GM12878 (cell line): ENCODE results near the gene LRTM1. TPM values are rescaled to one million over a fixed set of nuclear protein-coding genes. Genes with fewer than 3 reads are reported as not detected.

Source experiments
- ATAC-seq: fragments of 200-7000 bp; cut with Tn5 transposase; 3 replicates; pipeline ENCODE4 v1.9.1; 2020; ENCODE audit warnings: mild to moderate bottlenecking, moderate library complexity
- BruUV-seq: library from RNA; stranded (reverse); fragments of 400-500 nt; replicated peaks from 2 replicates; lab custom pipeline; 2021; lab: Mats Ljungman, UMichigan
- CTCF ChIA-PET: fragments of 300-600 bp; sonication (Branson Sonifier 250); formaldehyde crosslinking; extraction: SDS; loops from one replicate; lab custom pipeline; 2021; ENCODE audit warnings: inconsistent platforms; lab: Yijun Ruan, JAX
- POLR2A ChIA-PET: fragments of 350-600 bp; formaldehyde crosslinking; extraction: SDS; loops from one replicate; lab custom pipeline; 2021; ENCODE audit warnings: inconsistent platforms; lab: Charles Lee
- RAD21 ChIA-PET: fragments of 300-600 bp; sonication (Branson Sonifier 250); formaldehyde crosslinking; loops from one replicate; lab custom pipeline; 2023; ENCODE audit warnings: antibody characterized with exemption; ENCODE audit not compliant: unreplicated experiment; lab: Charles Lee
- SMC1A ChIA-PET: fragments of 300-600 bp; sonication (Branson Sonifier 250); formaldehyde crosslinking; loops from one replicate; lab custom pipeline; 2023; ENCODE audit not compliant: unreplicated experiment, uncharacterized antibody; lab: Charles Lee
- DNase-seq: peaks from one replicate; pipeline ENCODE4 v3.0.0-alpha.2; 2011; ENCODE audit warnings: low read depth, low spot score
- FAIRE-seq: peaks from 3 replicates; lab custom pipeline; 2011; peaks lifted over from hg19 to GRCh38; lab: Jason Lieb, UNC
- H2AFZ ChIP-seq: 2 replicates; pipeline ENCODE4 v1.6.0; 2011; ENCODE audit warnings: low read depth, low read length, control low read depth; ENCODE audit not compliant: control insufficient read depth
- H3K27ac ChIP-seq: 2 replicates; pipeline ENCODE4 v1.5.1; 2011; ENCODE audit warnings: control low read depth; ENCODE audit not compliant: control insufficient read depth, insufficient read depth
- H3K27me3 ChIP-seq, 2 experiments: replicated peaks in 1 of 2; 2 replicates each; pipeline versions ENCODE4 v1.6.0 to v1.6.1; 2011; ENCODE audit warnings: low read length in 1 of 2; ENCODE audit not compliant: control insufficient read depth in 2 of 2, insufficient read depth in 2 of 2
- H3K36me3 ChIP-seq, 2 experiments: 2 replicates each; pipeline ENCODE4 v1.5.1; 2011; ENCODE audit warnings: low read length in 1 of 2; ENCODE audit not compliant: control insufficient read depth in 2 of 2, insufficient read depth in 2 of 2
- H3K4me1 ChIP-seq: 2 replicates; pipeline ENCODE4 v1.6.1; 2011; ENCODE audit warnings: mild to moderate bottlenecking, low read length, moderate library complexity, mixed read lengths; ENCODE audit not compliant: control insufficient read depth, insufficient read depth
- H3K4me2 ChIP-seq: 2 replicates; pipeline ENCODE4 v1.6.0; 2011; ENCODE audit warnings: control low read depth; ENCODE audit not compliant: control insufficient read depth, insufficient read depth
- H3K4me3 ChIP-seq: fragments of 200-600 bp; sonication (generic); 2 replicates; pipeline ENCODE4 v1.5.1; 2016
- H3K79me2 ChIP-seq: 2 replicates; pipeline ENCODE4 v1.6.0; 2011; ENCODE audit warnings: low read length; ENCODE audit not compliant: control insufficient read depth, insufficient read depth
- H3K9ac ChIP-seq: 2 replicates; pipeline ENCODE4 v1.8.0; 2011; ENCODE audit warnings: low read length, control low read depth, mixed read lengths; ENCODE audit not compliant: control insufficient read depth, insufficient read depth
- H3K9me3 ChIP-seq: replicated peaks from 3 replicates; pipeline ENCODE4 v1.5.1; 2011; ENCODE audit warnings: mild to moderate bottlenecking, low read length; ENCODE audit not compliant: control insufficient read depth, insufficient read depth
- H4K20me1 ChIP-seq: 2 replicates; pipeline ENCODE4 v1.6.0; 2011; ENCODE audit not compliant: control insufficient read depth, insufficient read depth
- BRCA1 ChIP-seq: IDR thresholded peaks from 2 replicates; pipeline ENCODE4 v1.6.1; 2011; ENCODE audit warnings: low read depth, low read length, improper control_type of control experiment
- CBFB ChIP-seq: IDR thresholded peaks from 2 replicates; pipeline ENCODE4 v1.6.1; 2016; ENCODE audit warnings: antibody characterized with exemption, low read depth
- HDAC6 ChIP-seq: fragments of 200-600 bp; sonication (generic); IDR thresholded peaks from one replicate; pipeline ENCODE4 v1.8.0; 2017; ENCODE audit warnings: antibody characterized with exemption; ENCODE audit not compliant: unreplicated experiment
- MXI1 ChIP-seq: fragments of 150-350 bp; IDR thresholded peaks from 2 replicates; pipeline ENCODE4 v1.6.1; 2011; ENCODE audit warnings: low read depth, mild to moderate bottlenecking, inconsistent platforms, low read length, improper control_type of control experiment
- NBN ChIP-seq: fragments of 450-650 bp; IDR thresholded peaks from 2 replicates; pipeline ENCODE4 v1.6.1; 2016
- PML ChIP-seq: IDR thresholded peaks from 2 replicates; pipeline ENCODE4 v1.6.1; 2012; ENCODE audit warnings: low read length, inconsistent platforms
- POLR2AphosphoS2 ChIP-seq: IDR thresholded peaks from 2 replicates; pipeline ENCODE4 v1.6.1; 2011; ENCODE audit warnings: low read depth, mild to moderate bottlenecking, low read length, improper control_type of control experiment, moderate library complexity
- SMAD5 ChIP-seq: IDR thresholded peaks from 2 replicates; pipeline ENCODE4 v1.6.1; 2016; ENCODE audit warnings: antibody characterized with exemption, low read depth
- STAT1 ChIP-seq: fragments of 450-650 bp; conservative IDR thresholded peaks from 2 replicates; pipeline ENCODE4 v1.6.1; 2014; ENCODE audit warnings: antibody characterized with exemption, mild to moderate bottlenecking
- YY1 ChIP-seq: IDR thresholded peaks from 2 replicates; pipeline ENCODE4 v1.6.1; 2011; ENCODE audit warnings: low read depth, mild to moderate bottlenecking, low read length
- WGBS: methylation state at CpG from one replicate; pipeline ENCODE4 v1.1.6; 2016; ENCODE audit warnings: low lambda C conversion rate; ENCODE audit not compliant: insufficient replicate concordance, insufficient coverage; ENCODE audit errors: missing lambda C conversion rate; 5-methylcytosine and 5-hydroxymethylcytosine counted together
- in situ Hi-C: fragments of 300-500 bp; cut with MboI; formaldehyde crosslinking; loops from 9 replicates; pipeline ENCODE4 v1.14.3; 2018; ENCODE audit warnings: mixed read lengths
- intact Hi-C: fragments of 100-400 bp; cut with micrococcal nuclease; formaldehyde crosslinking; loops from one replicate; pipeline ENCODE4 v1.14.2; 2022; ENCODE audit not compliant: unreplicated experiment
- polyA plus RNA-seq, 11 experiments: library from polyadenylated mRNA; depleted of rRNA in 4 of 11; unstranded in 6 of 11; stranded (reverse) in 5 of 11; fragments of >200 nt; fragmentation: Nextera tagmentation in 4 of 11; fragmentation: Illumina TruSeq in 1 of 11; extraction: Ambion mirVana in 4 of 11; extraction: Trizol in 1 of 11; gene quantifications; 1 replicate in 1 of 11; 2 replicates in 10 of 11; pipeline versions ENCODE4 v1.2.1 to v1.2.3, GENCODE V29; 2011 to 2016; ENCODE audit warnings: inconsistent platforms in 2 of 11, missing spikeins in 2 of 11, low read depth in 1 of 11
- total RNA-seq, 4 experiments: library from RNA; depleted of rRNA in 3 of 4; stranded (reverse); fragments of >200 nt in 3 of 4; fragmentation: Illumina TruSeq in 1 of 4; extraction: Trizol in 1 of 4; gene quantifications; 2 replicates each; pipeline versions ENCODE4 v1.2.1 to v1.2.3, GENCODE V29; 2013 to 2021
- TF ChIP-seq, protein P1 (sequence below): fragments of 450-650 bp; conservative IDR thresholded peaks from 2 replicates; pipeline ENCODE4 v1.6.1; 2017; ENCODE audit warnings: mild to moderate bottlenecking, moderate library complexity
- TF ChIP-seq, protein P2 (sequence below): IDR thresholded peaks from 2 replicates; pipeline ENCODE4 v1.6.1; 2011; ENCODE audit warnings: borderline replicate concordance, low read depth, mild to moderate bottlenecking, moderate library complexity, low read length; ENCODE audit not compliant: insufficient read depth, poor library complexity, severe bottlenecking

The LRTM1 gene
- total and polyA plus RNA-seq, 10 of the 15 experiments (the other 5 are each of a cell fraction or from before 2014, with no cell fraction given) = 0.08 TPM; not detected in 9

DNA sequence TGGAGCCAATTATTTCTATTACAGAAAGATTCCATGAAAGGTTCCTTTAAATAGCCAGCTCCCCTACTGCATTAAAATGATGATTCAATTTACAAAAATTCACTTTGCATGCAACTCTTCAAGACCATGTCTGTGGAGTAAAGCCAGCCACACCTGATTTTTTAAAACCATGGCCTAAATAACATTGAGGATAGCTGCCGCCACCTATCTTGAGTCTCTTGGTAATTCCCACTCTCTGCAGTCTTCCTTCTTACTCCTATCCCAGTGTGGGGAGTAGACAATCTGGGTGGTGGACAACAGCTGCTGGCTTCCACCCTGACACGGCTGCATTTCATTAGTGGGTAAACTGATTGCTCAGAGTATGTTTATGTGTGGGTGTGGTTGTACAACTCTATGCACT is 10.7 kb downstream of the LRTM1 start:
- Histone ChIP-seq H3K36me3 (no peaks in the 10 kb centered on the region), H4K20me1 (no peaks in the 10 kb centered on the region), H3K4me1 (no peaks in the 10 kb centered on the region), H3K9me3 (no peaks in the 10 kb centered on the region), H3K9ac (no peak overlapping the region), H3K4me2 (no peak overlapping the region), H3K27me3 (no peaks in the 10 kb centered on the region), H3K4me3 (no peak overlapping the region), H3K79me2 (no peaks in the 10 kb centered on the region), H2AFZ (no peak overlapping the region), H3K27ac (no peak overlapping the region)
- ATAC-seq (no peak), FAIRE-seq (no peak), DNase-seq (no peak)
- 47% methylated on average over 2 of the region's 2 CpGs for WGBS
- in situ Hi-C loops = no loop called here
- CTCF ChIA-PET = no interaction called here
- RAD21 ChIA-PET = no interaction called here
- no TSS peak for BruUV-seq
- intact Hi-C loops = no loop called here
- POLR2A ChIA-PET = no interaction called here
- no peak for TF ChIP-seq MXI1
- TF ChIP-seq CBFB = no peak
- TF ChIP-seq, protein P1, sequence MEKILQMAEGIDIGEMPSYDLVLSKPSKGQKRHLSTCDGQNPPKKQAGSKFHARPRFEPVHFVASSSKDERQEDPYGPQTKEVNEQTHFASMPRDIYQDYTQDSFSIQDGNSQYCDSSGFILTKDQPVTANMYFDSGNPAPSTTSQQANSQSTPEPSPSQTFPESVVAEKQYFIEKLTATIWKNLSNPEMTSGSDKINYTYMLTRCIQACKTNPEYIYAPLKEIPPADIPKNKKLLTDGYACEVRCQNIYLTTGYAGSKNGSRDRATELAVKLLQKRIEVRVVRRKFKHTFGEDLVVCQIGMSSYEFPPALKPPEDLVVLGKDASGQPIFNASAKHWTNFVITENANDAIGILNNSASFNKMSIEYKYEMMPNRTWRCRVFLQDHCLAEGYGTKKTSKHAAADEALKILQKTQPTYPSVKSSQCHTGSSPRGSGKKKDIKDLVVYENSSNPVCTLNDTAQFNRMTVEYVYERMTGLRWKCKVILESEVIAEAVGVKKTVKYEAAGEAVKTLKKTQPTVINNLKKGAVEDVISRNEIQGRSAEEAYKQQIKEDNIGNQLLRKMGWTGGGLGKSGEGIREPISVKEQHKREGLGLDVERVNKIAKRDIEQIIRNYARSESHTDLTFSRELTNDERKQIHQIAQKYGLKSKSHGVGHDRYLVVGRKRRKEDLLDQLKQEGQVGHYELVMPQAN = no peak
- TF ChIP-seq SMAD5 = no peak
- no peak for TF ChIP-seq YY1
- no peak for TF ChIP-seq STAT1
- no peak for TF ChIP-seq NBN
- TF ChIP-seq BRCA1 = no peak
- no peak for TF ChIP-seq POLR2AphosphoS2
- TF ChIP-seq, protein P2, sequence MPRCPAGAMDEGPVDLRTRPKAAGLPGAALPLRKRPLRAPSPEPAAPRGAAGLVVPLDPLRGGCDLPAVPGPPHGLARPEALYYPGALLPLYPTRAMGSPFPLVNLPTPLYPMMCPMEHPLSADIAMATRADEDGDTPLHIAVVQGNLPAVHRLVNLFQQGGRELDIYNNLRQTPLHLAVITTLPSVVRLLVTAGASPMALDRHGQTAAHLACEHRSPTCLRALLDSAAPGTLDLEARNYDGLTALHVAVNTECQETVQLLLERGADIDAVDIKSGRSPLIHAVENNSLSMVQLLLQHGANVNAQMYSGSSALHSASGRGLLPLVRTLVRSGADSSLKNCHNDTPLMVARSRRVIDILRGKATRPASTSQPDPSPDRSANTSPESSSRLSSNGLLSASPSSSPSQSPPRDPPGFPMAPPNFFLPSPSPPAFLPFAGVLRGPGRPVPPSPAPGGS = no peak
- TF ChIP-seq PML = no peak
- TF ChIP-seq HDAC6 = no peak
- SMC1A ChIA-PET = no interaction called here
